K562 (cell line): ENCODE measurements around the gene PRSS27. TPM values are rescaled to one million over a fixed set of nuclear protein-coding genes. Genes with fewer than 3 reads are reported as not detected.

Experiments
- ARNT ChIP-seq, 2 experiments: fragments of 450-650 bp; IDR thresholded peaks; 2 replicates each; pipeline ENCODE4 v1.6.1; 2016; ENCODE audit warnings: mild to moderate bottlenecking in 1 of 2
- ATF2 ChIP-seq: sonication (generic); formaldehyde crosslinking; IDR thresholded peaks from 2 replicates; pipeline ENCODE4 v1.8.1; 2022; ENCODE audit warnings: missing genetic modification reagents
- BACH1 ChIP-seq: fragments of 200-800 bp; sonication (Bioruptor generic); IDR thresholded peaks from 2 replicates; pipeline ENCODE4 v1.6.1; 2016; ENCODE audit warnings: missing genetic modification characterization, missing compliant biosample characterization
- CREB1 ChIP-seq, 2 experiments: sonication (generic) in 1 of 2; formaldehyde crosslinking in 1 of 2; IDR thresholded peaks; 2 replicates each; pipeline versions ENCODE4 v1.6.1 to v1.8.0; 2012 to 2022; ENCODE audit warnings: inconsistent platforms in 1 of 2, mild to moderate bottlenecking in 1 of 2, missing genetic modification reagents in 1 of 2, moderate library complexity in 1 of 2
- E2F1 ChIP-seq: sonication (generic); formaldehyde crosslinking; IDR thresholded peaks from 2 replicates; pipeline ENCODE4 v1.8.1; 2023; ENCODE audit warnings: mild to moderate bottlenecking, missing genetic modification reagents, moderate library complexity
- EHMT2 ChIP-seq: fragments of 450-650 bp; IDR thresholded peaks from 2 replicates; pipeline ENCODE4 v1.6.1; 2018; ENCODE audit warnings: antibody characterized with exemption
- GABPA ChIP-seq: fragments of 200-800 bp; sonication (Bioruptor generic); conservative IDR thresholded peaks from 2 replicates; pipeline ENCODE4 v1.6.1; 2016; ENCODE audit warnings: low read depth, missing genetic modification characterization, missing compliant biosample characterization
- GATAD2B ChIP-seq: fragments of 450-650 bp; IDR thresholded peaks from 2 replicates; pipeline ENCODE4 v1.6.1; 2017; ENCODE audit warnings: mild to moderate bottlenecking, borderline replicate concordance
- GMEB1 ChIP-seq: fragments of 250-450 bp; sonication (Bioruptor Pico); IDR thresholded peaks from 2 replicates; pipeline ENCODE4 v1.4.0; 2020; ENCODE audit warnings: mild to moderate bottlenecking
- HMG20A ChIP-seq: fragments of 450-650 bp; formaldehyde crosslinking; conservative IDR thresholded peaks from 2 replicates; pipeline ENCODE4 v1.4.0; 2020; ENCODE audit warnings: mild to moderate bottlenecking, mixed read lengths
- HNRNPL ChIP-seq: fragments of 200-400 bp; formaldehyde crosslinking; IDR thresholded peaks from 2 replicates; pipeline ENCODE4 v1.6.1; 2017; ENCODE audit warnings: low read depth, mild to moderate bottlenecking, low read length
- JUND ChIP-seq, 2 experiments: IDR thresholded peaks; 2 replicates in 1 of 2; 3 replicates in 1 of 2; pipeline ENCODE4 v1.6.1; 2011; ENCODE audit warnings: borderline replicate concordance in 2 of 2, low read depth in 2 of 2, low read length in 2 of 2, improper control_type of control experiment in 1 of 2, missing biosample characterization in 1 of 2, missing genetic modification characterization in 1 of 2, missing genetic modification reagents in 1 of 2
- KAT8 ChIP-seq: fragments of 450-650 bp; IDR thresholded peaks from 2 replicates; pipeline ENCODE4 v1.6.1; 2016; ENCODE audit warnings: low read depth, mild to moderate bottlenecking
- NR2F6 ChIP-seq: fragments of 450-650 bp; formaldehyde crosslinking; IDR thresholded peaks from 2 replicates; pipeline ENCODE4 v1.4.0; 2020; ENCODE audit warnings: mild to moderate bottlenecking
- RBM15 ChIP-seq: fragments of 200-400 bp; formaldehyde crosslinking; IDR thresholded peaks from 2 replicates; pipeline ENCODE4 v1.6.1; 2018; ENCODE audit warnings: mild to moderate bottlenecking, low read length, moderate library complexity; ENCODE audit not compliant: insufficient read depth
- SRF ChIP-seq, 2 experiments: fragments of 250-450, 450-650 bp in 1 of 2; sonication (Bioruptor Pico) in 1 of 2; sonication (generic) in 1 of 2; formaldehyde crosslinking; IDR thresholded peaks; 2 replicates each; pipeline versions ENCODE4 v1.5.0 to v1.5.1; 2020 to 2022; ENCODE audit warnings: mild to moderate bottlenecking in 1 of 2, missing genetic modification reagents in 1 of 2
- TAF1 ChIP-seq: IDR thresholded peaks from 2 replicates; pipeline ENCODE4 v1.6.1; 2011; ENCODE audit warnings: mild to moderate bottlenecking, low read length, moderate library complexity; ENCODE audit not compliant: insufficient read depth, control insufficient read depth, severe bottlenecking; ENCODE audit errors: extremely low read depth
- TAF15 ChIP-seq: fragments of 200-400 bp; formaldehyde crosslinking; IDR thresholded peaks from 2 replicates; pipeline ENCODE4 v1.6.1; 2017; ENCODE audit warnings: mild to moderate bottlenecking, low read depth, low read length, moderate library complexity
- TCFL5 ChIP-seq: fragments of 250-450 bp; sonication (Bioruptor Pico); conservative IDR thresholded peaks from 2 replicates; pipeline ENCODE4 v1.6.1; 2021; ENCODE audit warnings: mild to moderate bottlenecking, moderate library complexity, matching md5 sums
- TRIM24 ChIP-seq, 2 experiments: fragments of 450-650 bp; IDR thresholded peaks; 2 replicates each; pipeline ENCODE4 v1.6.1; 2016
- ZKSCAN3 ChIP-seq: fragments of 250-450 bp; sonication (Bioruptor Pico); IDR thresholded peaks from 2 replicates; pipeline ENCODE4 v1.4.0; 2020
- ZNF12 ChIP-seq: sonication (generic); formaldehyde crosslinking; IDR thresholded peaks from 2 replicates; pipeline ENCODE4 v1.4.0; 2020; ENCODE audit warnings: mild to moderate bottlenecking, missing genetic modification reagents
- ZNF263 ChIP-seq: sonication (generic); formaldehyde crosslinking; IDR thresholded peaks from 2 replicates; pipeline ENCODE4 v1.8.0; 2022; ENCODE audit warnings: mild to moderate bottlenecking, missing genetic modification reagents, borderline replicate concordance
- ZNF699 ChIP-seq: fragments of 250-450 bp; sonication (Bioruptor Pico); IDR thresholded peaks from 2 replicates; pipeline ENCODE4 v1.8.0; 2021; ENCODE audit warnings: mild to moderate bottlenecking, moderate library complexity; ENCODE audit not compliant: insufficient replicate concordance
- polyA plus RNA-seq, 8 experiments: library from polyadenylated mRNA; depleted of rRNA in 4 of 8; stranded (reverse) in 5 of 8; unstranded in 3 of 8; fragments of >200 nt; fragmentation: Nextera tagmentation in 2 of 8; fragmentation: Illumina TruSeq in 1 of 8; extraction: Ambion mirVana in 2 of 8; extraction: Trizol in 1 of 8; gene quantifications; 2 replicates each; pipeline versions ENCODE4 v1.2.1 to v1.2.3, GENCODE V29; 2011 to 2014; ENCODE audit warnings: inconsistent platforms in 1 of 8, missing spikeins in 1 of 8
- total RNA-seq, 7 experiments: library from RNA; depleted of rRNA in 6 of 7; stranded (reverse); fragments of >200 nt in 6 of 7; fragmentation: Illumina TruSeq in 2 of 7; extraction: Trizol in 2 of 7; gene quantifications; 2 replicates each; pipeline versions ENCODE4 v1.2.1 to v1.2.3, GENCODE V29; 2011 to 2021; ENCODE audit warnings: low replicate concordance in 1 of 7

Gene PRSS27
- total and polyA plus RNA-seq, 9 of the 15 experiments (the other 6 are each of a cell fraction or from before 2014, with no cell fraction given), result 0.09 to 0.20 (median 0.17) TPM; not detected in 5

- no peak for TF ChIP-seq EHMT2
- no peak for TF ChIP-seq ZKSCAN3
- no peak for TF ChIP-seq TAF15
- TF ChIP-seq E2F1 (CRISPR knock-in tag), result 0 out of 2 replicates have a peak, but pooled peaks have one; percentile 72
- no peak; the same call in 1 of the 2 replicates for TF ChIP-seq ZNF263 (CRISPR knock-in tag)
- no peak for TF ChIP-seq KAT8
- no peak for TF ChIP-seq ATF2
- peak; percentile 86 for TF ChIP-seq JUND (IDR thresholded peaks at IDR 0.05; ENCODE audit: borderline replicate concordance, low read depth, low read length)
- TF ChIP-seq JUND (tag; IDR thresholded peaks at IDR 0.05; ENCODE audit: borderline replicate concordance, low read depth, low read length), result peak; percentile 27; the same call in 1 of the 3 replicates
- TF ChIP-seq GMEB1 (CRISPR knock-in tag), result peak; percentile 69
- peak; percentile 80 for TF ChIP-seq CREB1 (IDR thresholded peaks at IDR 0.05)
- peak; percentile 94 for TF ChIP-seq CREB1 (CRISPR knock-in tag; IDR thresholded peaks at IDR 0.05)
- TF ChIP-seq NR2F6 (CRISPR knock-in tag), result no peak
- TF ChIP-seq BACH1, result no peak
- no peak for TF ChIP-seq HMG20A (CRISPR knock-in tag)
- TF ChIP-seq TAF1, result peak; percentile 97
- no peak for TF ChIP-seq ZNF699
- TF ChIP-seq ARNT (IDR thresholded peaks at IDR 0.05), result peak in 1 of 2 experiments; percentile 36; a peak in 1 of 4 replicates
- no peak for TF ChIP-seq RBM15
- peak; percentile 6 to 99; a peak in 3 of 4 replicates for TF ChIP-seq TRIM24 (IDR thresholded peaks at IDR 0.05)
- peak; percentile 89 for TF ChIP-seq ZNF12 (CRISPR knock-in tag)
- 0 out of 2 replicates have a peak, but pooled peaks have one; percentile 43 for TF ChIP-seq GATAD2B
- TF ChIP-seq GABPA (tag), result peak; percentile 100
- no peak for TF ChIP-seq HNRNPL
- TF ChIP-seq TCFL5 (CRISPR knock-in tag), result no peak
- TF ChIP-seq SRF (CRISPR knock-in tag; IDR thresholded peaks at IDR 0.05), result peak in 1 of 2 experiments; percentile 34; a peak in 1 of 4 replicates
These were observed 37.6 kb downstream of the PRSS27 start, which contains the start of gene KCTD5 (continued) for GRCh38 chr16:2682209-2683021.
